ENCODE data around the gene PSMD1.
"Not testable (repeated sequence)": the region's sequence is repeated elsewhere in the genome, so short reads cannot be mapped to it uniquely, and the experiment has no call there.

PSMD1 gene

GRCh38 chr2:231058761-231059550 is 2.3 kb downstream of the PSMD1 start:
- DNase-seq: no peak

GRCh38 chr2:231059756-231060155 is 3.1 kb downstream of the PSMD1 start:
- no peak for DNase-seq

GRCh38 chr2:231062776-231063175 is 6.1 kb downstream of the PSMD1 start:
- no peak for DNase-seq

- no peak for DNase-seq
Observed at GRCh38 chr2:231063347-231063746, 6.7 kb downstream of the PSMD1 start.

- no peak for DNase-seq
Observed at GRCh38 chr2:231065966-231066365, 9.3 kb downstream of the PSMD1 start.

GRCh38 chr2:231067531-231067930 is 10.9 kb downstream of the PSMD1 start:
- not testable (repeated sequence) for DNase-seq

- DNase-seq: no peak
Observed at GRCh38 chr2:231068525-231069222, 12.0 kb downstream of the PSMD1 start.

- no peak for DNase-seq
Observed at GRCh38 chr2:231069379-231070054, 12.8 kb downstream of the PSMD1 start.

GRCh38 chr2:231084565-231084964 is 27.9 kb downstream of the PSMD1 start:
- DNase-seq: no peak

- DNase-seq: no peak
Observed at GRCh38 chr2:231088754-231089153, 32.1 kb downstream of the PSMD1 start.

- DNase-seq: no peak
Observed at GRCh38 chr2:231093933-231094332, 37.3 kb downstream of the PSMD1 start.

GRCh38 chr2:231094736-231095346 is 38.2 kb downstream of the PSMD1 start:
- DNase-seq: no peak

- no peak for DNase-seq
Observed at GRCh38 chr2:231099918-231100317, 43.3 kb downstream of the PSMD1 start.

- not testable (repeated sequence) for DNase-seq
Observed at GRCh38 chr2:231100321-231100720, 43.7 kb downstream of the PSMD1 start.

- DNase-seq: no peak
Observed at GRCh38 chr2:231100990-231101389, 44.3 kb downstream of the PSMD1 start.

- DNase-seq: no peak
Observed at GRCh38 chr2:231102772-231103171, 46.1 kb downstream of the PSMD1 start.

GRCh38 chr2:231104115-231104713 is 47.5 kb downstream of the PSMD1 start:
- DNase-seq: peak; percentile 36

GRCh38 chr2:231110551-231110950 is 53.9 kb downstream of the PSMD1 start:
- DNase-seq: no peak

- no peak for DNase-seq
Observed at GRCh38 chr2:231111987-231112386, 55.3 kb downstream of the PSMD1 start.

GRCh38 chr2:231113489-231113888 is 56.8 kb downstream of the PSMD1 start:
- no peak for DNase-seq

GRCh38 chr2:231115651-231116050 is 59.0 kb downstream of the PSMD1 start:
- DNase-seq: no peak

- DNase-seq: no peak
Observed at GRCh38 chr2:231117148-231117547, 60.5 kb downstream of the PSMD1 start.
